Testis (tissue), 2 donors: ENCODE data around the gene SFXN1.

ENCODE experiments used
- CTCF ChIP-seq, 3 experiments: fragments of 450-650 bp in 2 of 3; fragments of 200-600 bp in 1 of 3; sonication (generic) in 1 of 3; IDR thresholded peaks; one replicate each; pipeline ENCODE4 v1.5.1; 2016 to 2019; ENCODE audit warnings: antibody characterized with exemption in 3 of 3, mild to moderate bottlenecking in 2 of 3, moderate library complexity in 1 of 3
- POLR2A ChIP-seq: fragments of 450-650 bp; IDR thresholded peaks from one replicate; pipeline ENCODE4 v1.6.1; 2017; ENCODE audit warnings: antibody characterized with exemption, mild to moderate bottlenecking, moderate library complexity

GRCh38 chr5:175566697-175567096 lies 88.3 kb downstream of the SFXN1 start:
- TF ChIP-seq CTCF (IDR thresholded peaks at IDR 0.05) (no peak), POLR2A (no peak)
